Suppressor macrophage treated with lipopolysaccharide for 1 hour (primary cell): ENCODE measurements around the gene LRTM2.
A peak's percentile ranks its signal among the peaks of the same experiment; 100 is the strongest.

Source experiments
- DNase-seq, 3 donors: peaks; one replicate each; pipeline ENCODE4 v3.0.0-alpha.2; 2020 to 2022

The LRTM2 gene

GRCh38 chr12:1870998-1871917 is 50.9 kb downstream of the LRTM2 start:
- DNase-seq: no peak

GRCh38 chr12:1872001-1872400 is 51.6 kb downstream of the LRTM2 start:
- no peak for DNase-seq

DNA sequence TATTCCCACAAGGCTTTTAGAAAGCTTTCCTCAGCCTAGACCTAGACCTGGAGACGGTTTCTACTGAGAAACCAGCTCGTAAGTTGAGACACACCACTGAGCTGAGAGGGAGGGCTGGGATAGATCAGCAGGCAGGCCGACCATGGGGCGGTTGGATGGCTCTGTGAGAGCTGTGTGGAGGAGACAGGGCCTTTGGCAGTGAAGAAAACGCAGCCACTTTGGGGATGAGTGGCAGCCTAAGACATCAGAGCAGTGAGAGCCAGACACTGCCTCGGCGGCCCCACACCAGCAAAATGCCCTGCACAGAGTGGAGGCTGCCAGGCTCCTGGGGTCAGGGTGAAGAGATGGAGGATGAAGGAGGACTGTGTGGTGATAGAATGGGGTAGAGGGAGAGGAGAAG is 52.1 kb downstream of the LRTM2 start:
- no peak for DNase-seq

- DNase-seq: no peak
These were observed 53.5 kb downstream of the LRTM2 start for GRCh38 chr12:1873531-1874510.

DNA sequence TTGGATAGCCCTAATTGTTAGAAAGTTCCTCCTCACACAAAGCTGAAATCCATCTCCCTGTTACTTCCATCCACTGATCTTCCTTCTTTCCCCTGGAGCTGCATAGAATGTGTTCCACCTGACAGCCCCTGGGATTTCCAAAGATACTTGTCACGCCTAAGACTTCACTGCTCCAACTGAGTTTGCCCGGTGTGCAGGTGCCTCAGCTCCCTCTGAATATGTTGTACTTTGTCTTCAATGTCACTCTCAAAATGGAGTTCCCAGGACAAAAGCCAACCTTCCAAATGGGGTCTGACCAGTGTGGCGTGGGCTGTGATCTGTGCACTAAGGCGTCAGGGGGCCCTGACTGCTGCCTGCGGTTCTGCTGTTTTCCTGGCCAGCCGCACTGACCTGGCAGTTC is 55.2 kb downstream of the LRTM2 start:
- no peak for DNase-seq

GRCh38 chr12:1876086-1876485 is 55.7 kb downstream of the LRTM2 start:
- no peak for DNase-seq

DNA sequence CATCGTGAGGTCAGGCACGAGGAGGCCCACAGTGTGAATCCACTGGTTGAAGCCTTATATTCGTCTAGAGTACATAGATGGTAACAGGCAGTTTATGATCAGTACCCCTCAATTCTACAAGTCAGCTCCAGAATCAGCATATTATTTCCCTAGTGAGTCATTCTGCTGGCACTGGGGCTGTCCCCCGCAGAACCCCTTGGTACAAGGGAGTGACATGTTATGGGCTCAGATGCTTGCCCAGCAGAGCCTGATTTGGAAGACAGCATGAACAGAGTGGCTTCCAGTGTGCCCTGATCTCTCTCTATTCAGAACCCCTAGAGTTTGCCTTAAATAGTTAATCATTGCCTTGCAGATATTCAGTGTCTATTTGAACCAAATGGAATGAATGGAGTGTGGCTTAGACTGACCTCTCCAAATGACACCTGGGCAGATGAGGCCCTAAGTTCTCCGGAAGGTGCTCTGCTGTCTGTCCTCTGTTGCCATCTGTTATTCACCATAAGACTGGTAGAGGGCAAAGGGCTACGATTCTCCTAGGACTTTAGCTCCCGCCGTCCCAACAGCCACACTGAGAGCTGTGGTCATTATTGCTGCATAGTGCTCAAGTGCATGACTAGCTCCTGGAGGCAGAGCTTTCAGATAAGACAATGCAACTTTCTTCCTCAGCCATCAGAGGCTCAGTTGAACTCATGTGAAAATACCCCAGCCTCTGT is 57.0 kb downstream of the LRTM2 start:
- peak; percentile 10 to 20 (median 14) for DNase-seq

DNA sequence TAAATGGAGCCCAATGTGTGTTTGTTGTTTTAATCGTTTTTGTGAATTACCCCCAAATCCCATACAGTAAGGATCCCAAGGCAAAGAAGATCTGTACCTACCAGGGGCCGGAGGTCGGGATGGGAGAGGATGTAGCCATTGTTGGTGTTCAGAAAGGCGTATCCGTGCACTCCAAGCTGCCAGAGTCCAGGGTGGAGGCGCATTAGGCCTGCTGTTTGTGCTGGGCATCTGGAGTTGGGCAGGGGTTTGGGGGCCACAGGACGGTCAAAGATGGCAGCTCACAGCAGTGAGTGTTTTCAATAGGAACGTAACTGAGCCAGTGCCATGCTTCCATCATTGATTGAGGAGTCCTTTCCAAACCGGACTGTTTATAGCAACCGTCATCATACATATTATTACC is 57.8 kb downstream of the LRTM2 start:
- DNase-seq: no peak

GRCh38 chr12:1878695-1879094 is 58.3 kb downstream of the LRTM2 start:
- no peak for DNase-seq

GRCh38 chr12:1879633-1880032 is 59.3 kb downstream of the LRTM2 start:
- no peak for DNase-seq

DNA sequence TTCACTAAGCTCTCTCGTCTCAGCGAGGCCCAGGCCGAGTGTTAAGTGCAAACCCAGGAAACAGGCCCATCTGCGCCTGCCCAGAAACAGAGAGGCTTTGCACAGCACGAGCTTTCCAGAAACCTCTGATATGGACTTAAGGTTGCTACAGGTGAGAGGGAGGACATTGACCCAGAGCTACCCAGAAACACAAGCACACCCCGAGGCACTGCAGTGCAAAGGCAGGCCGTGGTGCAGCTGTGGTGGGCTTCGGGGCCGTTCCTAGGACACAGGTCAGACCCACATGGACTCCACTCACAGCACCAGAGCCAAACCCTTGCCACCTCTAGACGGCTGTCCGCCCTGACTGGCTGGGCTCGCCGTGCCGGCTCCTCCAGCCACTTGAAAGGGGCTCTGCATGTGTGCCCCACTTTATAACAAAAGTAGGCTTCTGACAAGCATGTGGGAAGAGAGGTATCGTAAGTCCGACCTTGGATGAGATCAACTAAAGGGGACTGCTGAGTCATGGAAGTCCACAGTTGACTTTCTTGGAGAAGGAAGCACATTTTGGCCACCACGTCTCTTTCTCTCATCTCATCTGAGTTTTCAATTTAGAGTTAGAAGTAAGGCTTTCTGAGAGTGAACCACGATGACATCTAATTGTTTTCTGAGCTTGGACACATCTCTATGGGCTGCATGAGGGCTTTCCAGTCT is 59.9 kb downstream of the LRTM2 start:
- DNase-seq: no peak

GRCh38 chr12:1880876-1881275 is 60.5 kb downstream of the LRTM2 start:
- no peak for DNase-seq

GRCh38 chr12:1881301-1881700 is 60.9 kb downstream of the LRTM2 start:
- DNase-seq: no peak

DNA sequence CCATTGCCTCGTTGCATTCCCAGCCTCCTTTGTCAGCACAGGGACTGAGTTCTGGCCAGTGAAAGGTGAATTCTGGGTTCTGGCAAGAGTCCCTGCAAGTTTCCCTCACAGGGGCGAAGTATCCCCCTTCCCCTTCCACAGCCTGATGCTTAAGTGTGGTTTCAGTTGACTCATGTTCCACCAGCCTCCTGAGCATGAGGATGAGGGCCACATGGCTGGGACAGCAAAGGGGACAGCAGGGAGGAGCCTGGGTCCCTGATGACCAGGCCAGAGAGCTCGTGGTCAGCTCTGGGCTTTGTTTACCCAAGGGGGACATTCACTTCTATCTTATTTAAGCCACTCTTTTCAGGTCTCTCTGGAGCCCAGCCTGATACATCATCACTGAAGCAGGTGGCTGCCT is 61.6 kb downstream of the LRTM2 start:
- DNase-seq: no peak

GRCh38 chr12:1882405-1882804 is 62.0 kb downstream of the LRTM2 start:
- no peak for DNase-seq

DNA sequence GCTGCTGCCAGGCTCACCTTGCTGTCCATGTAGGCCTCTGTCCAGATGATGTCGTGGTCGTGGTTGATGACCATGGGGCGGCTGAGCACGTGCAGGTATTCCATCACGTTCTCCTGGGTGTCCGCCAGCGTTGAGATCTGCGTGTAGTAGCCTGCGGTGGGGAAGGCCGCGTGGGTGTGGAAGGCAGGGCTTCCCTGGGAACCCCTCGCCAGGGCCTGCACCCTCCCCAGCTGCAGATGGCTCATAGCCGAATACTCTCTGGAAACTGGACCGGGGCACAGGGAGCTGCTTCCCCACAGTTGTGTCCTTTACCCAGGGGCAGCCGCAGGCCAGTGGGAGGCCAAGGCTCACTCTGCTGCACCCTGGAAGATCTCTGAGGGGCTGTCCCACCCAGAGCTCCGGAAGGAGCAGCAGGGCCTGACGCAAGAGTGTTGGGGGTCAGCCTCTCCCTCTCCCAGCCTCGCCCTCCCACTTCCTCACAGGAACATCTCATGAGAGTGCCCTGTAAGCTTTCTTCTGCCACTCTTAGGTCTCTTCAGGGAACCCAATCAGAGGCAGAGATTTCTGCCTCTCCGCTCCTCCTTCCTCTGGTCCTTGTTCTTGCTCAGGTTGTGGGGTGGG is 62.6 kb downstream of the LRTM2 start:
- peak in 2 of 3 donors; percentile 13 to 26 for DNase-seq

DNA sequence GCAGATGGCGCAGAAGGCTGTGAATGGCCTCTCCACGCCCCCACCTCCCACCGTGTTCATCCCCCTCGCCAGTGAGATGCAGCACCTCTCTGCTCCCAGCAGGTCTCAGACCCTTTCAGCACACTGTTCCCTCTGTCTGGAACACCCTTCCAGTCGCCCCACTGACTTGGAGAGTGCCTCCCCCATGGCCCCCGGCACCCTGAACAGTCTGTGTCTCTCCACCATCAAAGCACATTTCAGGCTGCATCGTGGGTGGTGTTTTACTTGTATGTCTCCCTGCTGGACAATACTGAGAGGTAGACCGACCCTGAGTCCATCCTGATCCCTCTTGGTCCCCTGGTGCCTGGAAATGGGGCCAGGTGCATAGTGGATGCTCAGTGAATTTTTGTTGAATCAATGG is 63.1 kb downstream of the LRTM2 start:
- no peak for DNase-seq

DNA sequence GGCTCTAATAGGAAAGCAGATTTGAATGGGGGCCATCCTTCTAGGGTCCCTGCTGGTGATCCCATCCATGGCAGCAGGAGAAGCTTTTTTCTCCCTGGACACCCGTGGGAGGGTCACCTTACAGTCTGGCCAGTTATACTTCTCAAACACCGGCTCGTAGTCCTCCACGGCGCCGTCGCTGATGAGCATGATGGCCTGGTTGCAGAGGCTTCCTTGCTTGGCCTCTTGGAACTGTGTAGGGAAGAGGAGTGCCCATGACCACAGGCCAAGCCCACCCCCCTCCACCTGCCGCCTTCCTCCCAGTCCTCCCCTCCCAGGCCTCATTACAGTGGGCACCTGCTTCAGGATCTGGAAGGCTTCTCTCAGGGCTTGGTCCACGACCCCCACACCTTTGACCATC is 64.3 kb downstream of the LRTM2 start:
- no peak for DNase-seq

GRCh38 chr12:1885082-1885596 is 64.8 kb downstream of the LRTM2 start:
- DNase-seq: no peak

GRCh38 chr12:1885599-1886245 is 65.4 kb downstream of the LRTM2 start:
- no peak for DNase-seq
